Ectodermal cell (in vitro differentiated cells): ENCODE data around the gene SLC7A11.

Experiments used
- H3K27ac ChIP-seq: 2 replicates; pipeline ENCODE4 v1.7.0; 2013; ENCODE audit warnings: mild to moderate bottlenecking, low read depth, low read length; ENCODE audit not compliant: insufficient read depth, poor library complexity, severe bottlenecking
- H3K27me3 ChIP-seq: 2 replicates; pipeline ENCODE4 v1.7.0; 2013; ENCODE audit warnings: mild to moderate bottlenecking, low read length; ENCODE audit not compliant: insufficient read depth, control insufficient read depth, poor library complexity, severe bottlenecking
- H3K36me3 ChIP-seq: one replicate; pipeline ENCODE4 v1.7.0; 2013; ENCODE audit warnings: low read length; ENCODE audit not compliant: control insufficient read depth, insufficient read depth
- H3K4me1 ChIP-seq: one replicate; pipeline ENCODE4 v1.7.0; 2013; ENCODE audit warnings: low read length; ENCODE audit not compliant: control insufficient read depth, insufficient read depth
- H3K4me3 ChIP-seq: 2 replicates; pipeline ENCODE4 v1.7.0; 2013; ENCODE audit warnings: low read depth, low read length, control low read depth; ENCODE audit not compliant: insufficient read depth
- H3K9me3 ChIP-seq: 2 replicates; pipeline ENCODE4 v1.7.0; 2013; ENCODE audit warnings: mild to moderate bottlenecking, low read length, moderate library complexity; ENCODE audit not compliant: control insufficient read depth
- WGBS, 2 experiments: methylation state at CpG; one replicate each; pipeline ENCODE4 v1.1.7; 2013; ENCODE audit warnings: missing lambda C conversion rate in 2 of 2; 5-methylcytosine and 5-hydroxymethylcytosine counted together

The SLC7A11 gene

GRCh38 chr4:138178566-138178965 is 63.6 kb downstream of the SLC7A11 start:
- no peak overlapping the region for H3K4me3 ChIP-seq

GRCh38 chr4:138177278-138177968 is 64.7 kb downstream of the SLC7A11 start:
- Histone ChIP-seq H3K27me3 (no peaks in the 10 kb centered on the region), H3K9me3 (no peaks in the 10 kb centered on the region), H3K27ac (no peak overlapping the region), H3K4me1 (no peaks in the 10 kb centered on the region), H3K4me3 (no peak overlapping the region), H3K36me3 (peaks cover 7% of the 10 kb centered on the region)
- WGBS, 2 experiments, result 91 to 94% methylated on average over 2 of the region's 2 CpGs

More at GRCh38 chr4:138178566-138178965, 63.6 kb downstream of the SLC7A11 start:
- H3K27ac ChIP-seq, result no peak overlapping the region
- no peaks in the 10 kb centered on the region for H3K4me1 ChIP-seq
- H3K27me3 ChIP-seq, result no peaks in the 10 kb centered on the region
- WGBS, 2 experiments, result 92 to 98% methylated on average over 4 of the region's 5 CpGs
- no peaks in the 10 kb centered on the region for H3K9me3 ChIP-seq
- H3K36me3 ChIP-seq, result peaks cover 7% of the 10 kb centered on the region

DNA sequence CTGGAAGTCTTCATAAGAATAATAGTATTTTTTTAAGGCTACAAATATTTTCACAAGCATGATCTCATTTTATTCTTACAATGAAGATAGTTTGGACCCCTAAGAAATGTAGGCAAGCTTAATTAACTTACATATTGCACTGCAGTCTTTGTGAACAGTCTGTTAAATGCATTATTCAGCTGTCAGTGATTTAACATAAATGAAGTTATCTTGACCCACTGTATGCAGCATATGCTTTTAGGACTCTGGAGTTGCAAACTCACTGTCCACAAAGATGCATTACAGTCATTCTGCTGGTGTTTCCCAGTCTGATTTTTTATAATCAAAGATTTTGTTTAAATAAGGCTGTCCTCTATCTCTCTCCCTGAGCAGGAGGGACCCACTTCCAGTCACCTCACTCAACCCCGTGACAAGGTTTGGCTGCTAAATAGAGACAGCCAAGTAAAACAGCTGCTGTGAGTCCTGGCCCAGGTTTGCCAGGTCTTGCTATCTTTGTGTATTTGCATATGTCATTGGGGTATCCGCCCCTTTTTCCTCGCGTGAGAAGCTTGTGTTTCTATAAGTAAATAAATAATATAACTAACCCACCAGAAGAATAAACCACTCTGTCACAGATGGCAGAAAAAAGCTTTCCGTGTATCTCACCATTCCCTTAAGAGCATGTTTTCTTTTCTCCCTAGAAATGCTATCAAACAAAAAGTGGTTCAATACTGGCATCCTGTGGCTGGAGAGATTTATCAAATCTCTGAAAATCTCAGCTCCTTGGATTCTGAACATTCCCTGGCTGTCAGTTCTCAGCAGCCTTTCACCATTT is 67.0 kb downstream of the SLC7A11 start:
- no peaks in the 10 kb centered on the region for H3K9me3 ChIP-seq
- H3K36me3 ChIP-seq, result peaks cover 7% of the 10 kb centered on the region
- no peaks in the 10 kb centered on the region for H3K4me1 ChIP-seq
- H3K27ac ChIP-seq, result no peak overlapping the region
- WGBS, 2 experiments, result 97 to 99% methylated on average over 2 to 3 of the region's 5 CpGs
- H3K27me3 ChIP-seq, result no peaks in the 10 kb centered on the region
- H3K4me3 ChIP-seq, result no peak overlapping the region

- Histone ChIP-seq H3K27me3 (no peaks in the 10 kb centered on the region), H3K4me3 (no peak overlapping the region), H3K36me3 (no peaks in the 10 kb centered on the region), H3K27ac (no peak overlapping the region), H3K9me3 (no peaks in the 10 kb centered on the region), H3K4me1 (peaks cover 9% of the 10 kb centered on the region)
- 100% methylated on average over 1 of the region's 1 CpG for WGBS, 2 experiments
These were observed 77.9 kb downstream of the SLC7A11 start for GRCh38 chr4:138164208-138164607.

- no peak overlapping the region for H3K27ac ChIP-seq
- WGBS, 2 experiments, result 98 to 100% methylated on average over 2 of the region's 2 CpGs
- H3K27me3 ChIP-seq, result no peaks in the 10 kb centered on the region
- no peaks in the 10 kb centered on the region for H3K9me3 ChIP-seq
- peaks cover 9% of the 10 kb centered on the region for H3K4me1 ChIP-seq
- H3K36me3 ChIP-seq, result no peaks in the 10 kb centered on the region
- H3K4me3 ChIP-seq, result no peak overlapping the region
These were observed 79.0 kb downstream of the SLC7A11 start for GRCh38 chr4:138163171-138163570.

- H3K36me3 ChIP-seq, result no peaks in the 10 kb centered on the region
These were observed 79.9 kb downstream of the SLC7A11 start for GRCh38 chr4:138162259-138162658.

DNA sequence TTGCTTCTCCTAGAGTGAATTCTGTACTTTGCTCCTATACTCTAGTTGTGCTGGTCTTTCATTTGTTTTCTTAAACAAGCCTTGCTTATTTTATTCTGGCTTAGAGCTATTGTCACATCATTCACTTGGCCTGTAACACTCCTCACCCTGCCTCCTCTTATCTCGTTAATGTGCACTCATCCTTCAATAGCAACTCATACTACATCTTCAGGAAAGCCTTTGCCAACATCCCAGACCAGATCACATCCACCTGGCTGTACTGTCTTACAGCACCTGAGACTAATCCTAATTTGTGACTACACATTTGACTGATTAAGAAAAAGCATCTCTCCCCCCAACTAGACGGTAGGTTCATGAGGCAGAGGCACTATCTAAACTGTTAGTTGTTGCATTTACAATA is 80.8 kb downstream of the SLC7A11 start:
- Histone ChIP-seq H3K27ac (no peak overlapping the region), H3K27me3 (no peaks in the 10 kb centered on the region), H3K4me1 (peaks cover 9% of the 10 kb centered on the region), H3K9me3 (no peaks in the 10 kb centered on the region), H3K36me3 (no peaks in the 10 kb centered on the region), H3K4me3 (no peak overlapping the region)
- WGBS, 2 experiments, result 88 to 95% methylated on average over 2 of the region's 2 CpGs

More at GRCh38 chr4:138162259-138162658, 79.9 kb downstream of the SLC7A11 start:
- H3K9me3 ChIP-seq, result no peaks in the 10 kb centered on the region
- H3K4me3 ChIP-seq, result no peak overlapping the region
- peaks cover 9% of the 10 kb centered on the region for H3K4me1 ChIP-seq
- H3K27ac ChIP-seq, result no peak overlapping the region
- H3K27me3 ChIP-seq, result no peaks in the 10 kb centered on the region

DNA sequence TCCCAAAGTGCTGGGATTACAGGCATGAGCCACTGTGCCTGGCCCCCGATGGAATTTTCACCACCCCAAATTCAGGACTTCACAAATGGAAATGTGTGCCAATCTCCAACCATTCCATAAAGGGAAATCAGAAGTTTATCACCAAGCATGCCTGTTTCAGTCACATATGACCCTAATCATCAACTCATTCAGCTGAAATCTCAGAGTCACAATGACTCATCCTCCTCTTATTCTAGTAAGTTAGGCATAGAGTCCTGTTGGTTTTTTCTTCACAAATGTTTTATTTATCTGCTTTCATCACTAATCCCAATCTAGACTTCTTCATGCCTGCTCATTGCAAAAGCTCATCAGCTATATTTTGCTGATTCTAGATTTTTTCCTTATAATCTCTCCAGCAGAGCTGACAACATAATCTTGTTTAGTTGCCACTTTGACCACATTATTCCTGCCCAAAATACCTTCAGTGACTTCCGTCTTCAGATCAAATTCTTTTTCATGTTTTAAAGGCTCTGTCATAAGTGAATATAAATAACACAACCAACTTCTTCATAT is 83.3 kb downstream of the SLC7A11 start:
- 86 to 95% methylated on average over 2 of the region's 2 CpGs for WGBS, 2 experiments
- Histone ChIP-seq H3K9me3 (no peaks in the 10 kb centered on the region), H3K27me3 (no peaks in the 10 kb centered on the region), H3K4me3 (no peak overlapping the region), H3K27ac (no peak overlapping the region), H3K36me3 (no peaks in the 10 kb centered on the region), H3K4me1 (peaks cover 9% of the 10 kb centered on the region)

GRCh38 chr4:138140879-138141278 is 101.3 kb downstream of the SLC7A11 start:
- Histone ChIP-seq H3K4me3 (no peak overlapping the region), H3K4me1 (no peaks in the 10 kb centered on the region), H3K36me3 (no peaks in the 10 kb centered on the region), H3K27ac (no peak overlapping the region), H3K27me3 (no peaks in the 10 kb centered on the region), H3K9me3 (no peaks in the 10 kb centered on the region)

DNA sequence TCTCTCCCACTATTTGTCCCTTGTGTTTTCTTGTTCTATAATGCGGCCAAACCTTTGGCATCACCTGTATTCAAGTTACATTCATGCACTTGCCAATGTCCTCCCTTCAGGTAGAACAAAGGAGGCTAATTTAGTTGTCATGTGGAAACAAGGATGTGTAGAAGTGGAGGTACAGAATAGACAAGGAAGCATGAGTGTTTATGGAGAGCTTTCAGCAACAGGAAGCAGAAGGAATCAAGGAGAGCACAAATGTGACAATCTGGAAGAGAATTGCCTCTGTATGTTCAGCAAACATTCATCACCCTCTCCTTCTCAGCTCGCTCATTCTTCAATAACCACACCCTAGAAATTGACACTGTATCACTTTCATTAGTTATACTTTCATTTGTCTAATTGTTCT is 103.4 kb downstream of the SLC7A11 start:
- WGBS, 2 experiments, result 94 to 95% methylated on average over 2 of the region's 2 CpGs
- Histone ChIP-seq H3K36me3 (no peaks in the 10 kb centered on the region), H3K27me3 (no peaks in the 10 kb centered on the region), H3K27ac (no peak overlapping the region), H3K4me1 (no peaks in the 10 kb centered on the region), H3K9me3 (no peaks in the 10 kb centered on the region), H3K4me3 (no peak overlapping the region)
